Measurements from ENCODE around the gene TCERG1L. TPM values are rescaled to one million over a fixed set of nuclear protein-coding genes. Genes with fewer than 3 reads are reported as not detected.

The TCERG1L gene
- total RNA-seq, 2 donors from 2014 or later = 4.0 to 4.2 TPM

- intact Hi-C loops (cut with DNase I) = no loop called here
- H3K27ac ChIP-seq = no peak overlapping the region
- DNase-seq = no peak
Measured at GRCh38 chr10:131169146-131169545, 142.4 kb downstream of the TCERG1L start.

GRCh38 chr10:131168238-131168875, 143.2 kb downstream of the TCERG1L start:
- no peaks in the 10 kb centered on the region for H3K36me3 ChIP-seq (replicated peaks in 1 of 2; ENCODE audit: insufficient read depth in 1 of 2, low read depth in 2 of 2)
- no peak for TF ChIP-seq POLR2A (IDR thresholded peaks at IDR 0.05)
- no peak for TF ChIP-seq CTCF (IDR thresholded peaks at IDR 0.05)
- intact Hi-C loops (cut with DNase I) = no loop called here
- H3K4me3 ChIP-seq = no peak overlapping the region
- ATAC-seq = no peak
- H3K4me1 ChIP-seq = no peaks in the 10 kb centered on the region
- no peaks in the 10 kb centered on the region for H3K9me3 ChIP-seq
- no peaks in the 10 kb centered on the region for H3K27me3 ChIP-seq
- H3K27ac ChIP-seq = no peak overlapping the region
- DNase-seq = no peak
- 77 to 79% methylated on average over 13 of the region's 17 CpGs for WGBS, 2 donors

More at GRCh38 chr10:131169146-131169545, 142.4 kb downstream of the TCERG1L start:
- H3K4me1 ChIP-seq = no peaks in the 10 kb centered on the region
- no peak overlapping the region for H3K4me3 ChIP-seq
- ATAC-seq = no peak
- no peak for TF ChIP-seq CTCF (IDR thresholded peaks at IDR 0.05)
- no peak for TF ChIP-seq POLR2A (IDR thresholded peaks at IDR 0.05)
- whole genome bisulfite sequencing, 2 donors = 77 to 84% methylated on average over 5 to 7 of the region's 7 CpGs
- no peaks in the 10 kb centered on the region for H3K27me3 ChIP-seq
- no peaks in the 10 kb centered on the region for H3K36me3 ChIP-seq (replicated peaks in 1 of 2; ENCODE audit: insufficient read depth in 1 of 2, low read depth in 2 of 2)
- no peaks in the 10 kb centered on the region for H3K9me3 ChIP-seq

GRCh38 chr10:131167036-131167860, 144.3 kb downstream of the TCERG1L start:
- WGBS, 2 donors = 75% methylated on average over 13 of the region's 13 CpGs; no CpG with 5 or more reads in 1 of the 2 donors
- no peak overlapping the region for H3K27ac ChIP-seq
- no peaks in the 10 kb centered on the region for H3K4me1 ChIP-seq
- intact Hi-C loops (cut with DNase I) = no loop called here
- H3K9me3 ChIP-seq = no peaks in the 10 kb centered on the region
- no peaks in the 10 kb centered on the region for H3K27me3 ChIP-seq
- no peaks in the 10 kb centered on the region for H3K36me3 ChIP-seq (replicated peaks in 1 of 2; ENCODE audit: insufficient read depth in 1 of 2, low read depth in 2 of 2)
- DNase-seq (no peak), ATAC-seq (no peak)
- TF ChIP-seq POLR2A (IDR thresholded peaks at IDR 0.05) (no peak), CTCF (IDR thresholded peaks at IDR 0.05) (no peak)
- no peak overlapping the region for H3K4me3 ChIP-seq

GRCh38 chr10:131166486-131166885, 145.0 kb downstream of the TCERG1L start:
- Histone ChIP-seq H3K36me3 (replicated peaks in 1 of 2; ENCODE audit: insufficient read depth in 1 of 2, low read depth in 2 of 2) (no peaks in the 10 kb centered on the region), H3K4me3 (no peak overlapping the region), H3K27me3 (no peaks in the 10 kb centered on the region), H3K9me3 (no peaks in the 10 kb centered on the region), H3K4me1 (no peaks in the 10 kb centered on the region), H3K27ac (no peak overlapping the region)
- DNase-seq (no peak), ATAC-seq (no peak)
- TF ChIP-seq CTCF (IDR thresholded peaks at IDR 0.05) (no peak), POLR2A (IDR thresholded peaks at IDR 0.05) (no peak)
- 85 to 91% methylated on average over 9 of the region's 9 CpGs for WGBS, 2 donors
- intact Hi-C loops (cut with DNase I) = no loop called here

All from body of pancreas (tissue), 4 donors.